Stomach smooth muscle (tissue), 2 donors: ENCODE data around the gene FOCAD.

Experiments
- H3K27ac ChIP-seq: one replicate; pipeline ENCODE4 v1.7.0; 2013; ENCODE audit warnings: mild to moderate bottlenecking, low read length, inconsistent platforms
- H3K27me3 ChIP-seq, 2 donors: one replicate each; pipeline ENCODE4 v1.7.0; 2013; ENCODE audit warnings: low read length in 2 of 2; ENCODE audit not compliant: insufficient read depth in 2 of 2, control insufficient read depth in 1 of 2
- H3K36me3 ChIP-seq, 2 donors: one replicate each; pipeline ENCODE4 v1.7.0; 2013; ENCODE audit warnings: low read length in 2 of 2; ENCODE audit not compliant: control insufficient read depth in 2 of 2, insufficient read depth in 2 of 2
- H3K4me1 ChIP-seq: one replicate; pipeline ENCODE4 v1.7.0; 2013; ENCODE audit warnings: low read length; ENCODE audit not compliant: control insufficient read depth, insufficient read depth
- H3K4me3 ChIP-seq, 2 donors: one replicate each; pipeline ENCODE4 v1.7.0; 2013; ENCODE audit warnings: low read length in 2 of 2
- H3K9ac ChIP-seq, 2 donors: one replicate each; pipeline ENCODE4 v1.7.0; 2013; ENCODE audit warnings: low read length in 2 of 2, mild to moderate bottlenecking in 1 of 2
- H3K9me3 ChIP-seq, 2 donors: one replicate each; pipeline ENCODE4 v1.7.0; 2013; ENCODE audit warnings: low read length in 2 of 2; ENCODE audit not compliant: control insufficient read depth in 2 of 2
- donor health status: healthy.
- donor health status: Pancreatic carcinoma.

The FOCAD gene

DNA sequence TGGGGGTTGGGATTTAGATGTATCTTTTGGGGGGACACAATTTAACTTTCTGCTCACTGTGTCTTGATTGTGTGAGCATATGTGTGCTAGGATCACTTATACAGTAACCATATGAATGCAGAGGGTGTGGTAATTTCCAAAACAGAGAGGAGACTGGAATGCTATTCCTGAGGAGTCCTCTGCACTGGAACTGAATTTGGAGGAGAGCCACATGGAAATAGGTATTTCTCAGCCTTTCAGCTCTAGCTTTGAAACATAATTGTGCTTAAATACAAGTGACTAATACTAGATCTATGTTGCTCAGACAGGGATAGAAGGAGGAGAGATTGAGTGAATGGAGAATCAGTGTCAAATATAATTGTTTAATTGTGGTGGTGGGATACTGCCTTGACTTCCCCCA is 45.5 kb downstream of the FOCAD start:
- H3K27ac ChIP-seq = no peak overlapping the region

GRCh38 chr9:20732118-20732517 is 48.1 kb downstream of the FOCAD start:
- Histone ChIP-seq H3K27me3 (no peaks in the 10 kb centered on the region), H3K27ac (no peak overlapping the region), H3K9me3 (no peaks in the 10 kb centered on the region), H3K4me3 (no peak overlapping the region), H3K4me1 (no peaks in the 10 kb centered on the region), H3K36me3 (peaks cover 0 to 2% of the 10 kb centered on the region in 2 donors), H3K9ac (no peak overlapping the region)

More for the DNA sequence above, 45.5 kb downstream of the FOCAD start:
- Histone ChIP-seq H3K36me3 (peaks cover 0 to 2% of the 10 kb centered on the region in 2 donors), H3K4me3 (no peak overlapping the region), H3K9me3 (no peaks in the 10 kb centered on the region), H3K4me1 (no peaks in the 10 kb centered on the region), H3K27me3 (no peaks in the 10 kb centered on the region), H3K9ac (no peak overlapping the region)

DNA sequence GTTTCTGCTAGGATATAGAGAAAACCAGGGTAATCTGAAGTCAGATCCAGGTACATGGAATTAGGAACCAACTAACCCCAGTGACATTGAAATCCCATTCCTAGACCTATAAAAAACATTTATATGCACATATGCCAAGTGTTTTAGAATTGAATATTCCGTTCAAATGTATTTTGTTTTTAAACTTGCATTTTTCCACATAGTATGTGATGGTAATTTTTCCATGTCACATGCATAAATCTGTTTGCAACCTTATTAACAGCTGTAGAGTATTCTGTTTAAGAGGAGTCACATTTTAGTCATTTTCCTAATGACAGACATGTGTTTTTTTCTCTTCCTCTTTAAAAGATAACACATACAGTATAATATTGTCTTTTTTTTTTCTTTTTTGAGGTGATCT is 50.2 kb downstream of the FOCAD start:
- Histone ChIP-seq H3K27ac (no peak overlapping the region), H3K9me3 (no peaks in the 10 kb centered on the region), H3K9ac (no peak overlapping the region), H3K36me3 (no peaks in the 10 kb centered on the region), H3K4me3 (no peak overlapping the region), H3K4me1 (no peaks in the 10 kb centered on the region), H3K27me3 (no peaks in the 10 kb centered on the region)

GRCh38 chr9:20740304-20740703 is 56.2 kb downstream of the FOCAD start:
- H3K27ac ChIP-seq = no peak overlapping the region
- H3K36me3 ChIP-seq = peaks cover 0 to 2% of the 10 kb centered on the region in 2 donors
- no peaks in the 10 kb centered on the region for H3K27me3 ChIP-seq
- no peaks in the 10 kb centered on the region for H3K4me1 ChIP-seq
- no peaks in the 10 kb centered on the region for H3K9me3 ChIP-seq
- H3K4me3 ChIP-seq = no peak overlapping the region
- H3K9ac ChIP-seq = no peak overlapping the region

DNA sequence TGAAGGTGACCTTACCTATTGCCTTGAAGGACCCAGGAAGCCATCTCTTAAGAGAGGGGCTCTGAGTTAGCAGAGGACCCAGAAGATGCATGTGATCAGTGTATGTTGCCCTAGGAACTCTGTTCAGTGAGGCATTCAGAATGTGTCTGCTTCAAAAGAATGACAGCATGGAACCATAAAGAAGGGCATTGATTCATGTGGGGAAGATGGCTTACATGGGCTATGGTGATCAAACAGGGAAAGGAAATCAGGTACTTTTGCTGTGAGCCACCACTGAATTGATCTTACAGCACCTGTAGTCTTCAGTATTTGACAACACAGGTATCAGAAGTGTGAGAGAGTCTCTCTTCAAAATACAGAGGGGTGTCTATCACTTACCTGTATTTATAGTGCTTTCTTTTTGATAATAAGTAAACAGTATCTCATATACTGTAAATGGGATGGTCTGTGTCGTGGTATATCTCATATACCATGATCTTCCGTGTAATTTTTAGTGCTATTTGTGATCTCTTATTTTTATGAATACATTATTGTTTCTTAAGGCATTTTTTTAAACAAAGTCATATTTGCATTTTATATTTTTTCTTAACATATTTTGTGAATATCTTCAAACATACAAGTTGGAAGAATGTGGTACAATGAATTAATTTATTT is 57.0 kb downstream of the FOCAD start:
- peaks cover 0 to 2% of the 10 kb centered on the region in 2 donors for H3K36me3 ChIP-seq
- no peak overlapping the region for H3K9ac ChIP-seq
- no peaks in the 10 kb centered on the region for H3K9me3 ChIP-seq
- no peak overlapping the region for H3K27ac ChIP-seq
- no peak overlapping the region for H3K4me3 ChIP-seq
- no peaks in the 10 kb centered on the region for H3K27me3 ChIP-seq
- H3K4me1 ChIP-seq = no peaks in the 10 kb centered on the region

- H3K27me3 ChIP-seq = no peaks in the 10 kb centered on the region
- no peaks in the 10 kb centered on the region for H3K4me1 ChIP-seq
Observed at GRCh38 chr9:20742833-20743232, 58.8 kb downstream of the FOCAD start.

DNA sequence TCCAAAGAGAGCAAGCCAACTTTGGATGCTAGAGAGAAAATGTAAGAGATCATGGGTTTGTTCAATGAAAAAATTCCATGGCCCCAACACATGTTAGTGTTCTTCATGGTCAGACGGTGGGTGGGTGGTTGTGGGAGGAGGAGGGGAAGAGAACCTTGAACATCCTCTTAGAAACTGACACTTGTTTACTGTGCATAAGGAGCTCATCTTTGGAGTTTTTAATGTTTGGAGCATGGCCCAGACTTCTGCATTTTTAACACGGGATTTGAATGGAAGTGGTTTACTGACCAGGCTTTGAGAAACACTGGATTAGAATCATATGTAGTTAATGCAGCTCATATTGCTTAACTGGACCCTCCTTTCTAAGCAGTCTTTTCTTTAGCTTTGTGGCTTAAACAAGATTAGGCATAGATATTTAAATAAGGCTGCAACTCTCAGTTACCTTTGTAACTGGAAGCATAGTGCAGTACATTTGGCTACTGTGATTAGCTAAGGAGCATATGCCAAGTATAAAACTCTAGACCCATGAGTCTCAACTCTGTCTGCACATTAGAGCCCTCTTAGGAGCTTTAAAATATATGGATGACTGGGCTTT is 60.1 kb downstream of the FOCAD start:
- H3K27me3 ChIP-seq = no peaks in the 10 kb centered on the region
- no peak overlapping the region for H3K4me3 ChIP-seq
- H3K9me3 ChIP-seq = no peaks in the 10 kb centered on the region
- H3K36me3 ChIP-seq = peaks cover 0 to 2% of the 10 kb centered on the region in 2 donors
- H3K27ac ChIP-seq = no peak overlapping the region
- H3K9ac ChIP-seq = no peak overlapping the region
- no peaks in the 10 kb centered on the region for H3K4me1 ChIP-seq

More at GRCh38 chr9:20742833-20743232, 58.8 kb downstream of the FOCAD start:
- Histone ChIP-seq H3K36me3 (peaks cover 0 to 2% of the 10 kb centered on the region in 2 donors), H3K9me3 (no peaks in the 10 kb centered on the region), H3K4me3 (no peak overlapping the region), H3K27ac (no peak overlapping the region), H3K9ac (no peak overlapping the region)

- Histone ChIP-seq H3K4me1 (no peaks in the 10 kb centered on the region), H3K9me3 (no peaks in the 10 kb centered on the region), H3K27me3 (no peaks in the 10 kb centered on the region), H3K36me3 (peaks cover 0 to 2% of the 10 kb centered on the region in 2 donors), H3K9ac (no peak overlapping the region), H3K27ac (no peak overlapping the region), H3K4me3 (no peak overlapping the region)
Observed at GRCh38 chr9:20746967-20747366, 62.9 kb downstream of the FOCAD start.

DNA sequence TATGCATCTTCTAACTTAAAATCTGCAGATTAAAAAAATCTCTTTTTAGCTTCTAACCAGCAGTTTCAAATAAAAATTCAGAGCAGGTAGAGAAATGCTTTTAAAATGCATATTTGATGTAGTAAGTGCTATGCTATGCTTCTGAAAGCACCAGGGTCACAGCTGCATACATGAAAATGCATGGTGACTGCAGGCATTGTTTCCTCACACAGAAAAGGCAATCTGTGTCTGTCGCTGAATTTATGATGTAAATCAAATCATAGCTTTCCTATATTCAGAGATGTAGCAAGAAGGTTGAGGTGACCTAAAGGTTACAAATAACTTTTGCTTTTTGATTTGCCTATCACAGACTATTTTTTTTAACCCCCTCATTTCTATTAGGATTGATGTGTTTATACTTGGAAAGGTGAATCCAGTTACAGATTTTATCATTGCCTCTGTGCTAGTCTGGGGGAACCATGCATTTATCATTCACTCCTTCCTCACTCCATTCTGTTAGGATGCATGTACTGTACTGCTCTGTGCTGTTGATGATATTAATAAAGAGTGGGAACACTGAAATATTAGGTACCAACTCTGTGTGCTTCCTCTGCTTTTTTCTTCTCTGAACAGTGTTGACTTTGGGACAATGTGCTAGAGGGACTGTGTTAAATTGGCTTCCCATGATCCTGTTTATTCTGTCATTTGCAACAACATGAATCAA is 65.6 kb downstream of the FOCAD start:
- Histone ChIP-seq H3K27me3 (no peaks in the 10 kb centered on the region), H3K4me1 (no peaks in the 10 kb centered on the region), H3K36me3 (no peaks in the 10 kb centered on the region), H3K9ac (no peak overlapping the region), H3K27ac (no peak overlapping the region), H3K9me3 (no peaks in the 10 kb centered on the region), H3K4me3 (no peak overlapping the region)

DNA sequence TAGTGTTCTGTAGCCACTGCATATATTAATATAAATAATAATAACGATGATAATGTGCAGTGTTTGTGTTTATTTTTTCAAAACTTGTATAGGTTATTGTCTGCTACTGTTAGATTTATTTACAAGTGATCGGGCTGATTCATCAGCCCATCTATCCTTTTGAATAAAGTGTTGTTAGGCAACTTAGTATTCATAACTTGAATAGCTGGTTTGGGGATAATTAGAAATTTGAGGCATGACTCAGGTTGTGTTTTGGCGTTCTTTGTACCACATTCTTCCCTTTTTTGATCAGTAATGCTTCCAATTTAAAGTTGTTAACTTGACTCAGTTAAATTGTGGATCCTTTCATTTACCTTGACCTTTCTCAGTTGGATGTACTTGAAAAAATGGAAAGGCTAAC is 69.7 kb downstream of the FOCAD start:
- Histone ChIP-seq H3K9me3 (no peaks in the 10 kb centered on the region), H3K27me3 (no peaks in the 10 kb centered on the region), H3K4me1 (no peaks in the 10 kb centered on the region), H3K9ac (no peak overlapping the region), H3K4me3 (no peak overlapping the region), H3K27ac (no peak overlapping the region), H3K36me3 (no peaks in the 10 kb centered on the region)

- no peaks in the 10 kb centered on the region for H3K27me3 ChIP-seq
- H3K4me1 ChIP-seq = no peaks in the 10 kb centered on the region
- H3K9ac ChIP-seq = no peak overlapping the region
- no peak overlapping the region for H3K27ac ChIP-seq
- H3K9me3 ChIP-seq = no peaks in the 10 kb centered on the region
- H3K36me3 ChIP-seq = no peaks in the 10 kb centered on the region
- no peak overlapping the region for H3K4me3 ChIP-seq
Observed at GRCh38 chr9:20754556-20754955, 70.5 kb downstream of the FOCAD start.
